HL-60 (cell line): Measurements from ENCODE around the gene ATP8A2.

Source experiments
- CTCF ChIP-seq: IDR thresholded peaks from one replicate; pipeline ENCODE4 v1.5.1; 2011; ENCODE audit warnings: low read length, control low read depth, inconsistent platforms; ENCODE audit not compliant: insufficient read depth
- GABPA ChIP-seq: IDR thresholded peaks from 2 replicates; pipeline ENCODE4 v1.6.1; 2012; ENCODE audit warnings: low read depth
- POLR2AphosphoS5 ChIP-seq: IDR thresholded peaks from 2 replicates; pipeline ENCODE4 v1.6.1; 2012; ENCODE audit warnings: low read depth
- SPI1 ChIP-seq: IDR thresholded peaks from 2 replicates; pipeline ENCODE4 v1.6.1; 2012; ENCODE audit warnings: low read depth, mild to moderate bottlenecking, borderline replicate concordance
- TF ChIP-seq, protein P1 (sequence below): IDR thresholded peaks from 2 replicates; pipeline ENCODE4 v1.6.1; 2012; ENCODE audit warnings: low read depth; ENCODE audit not compliant: insufficient replicate concordance

DNA sequence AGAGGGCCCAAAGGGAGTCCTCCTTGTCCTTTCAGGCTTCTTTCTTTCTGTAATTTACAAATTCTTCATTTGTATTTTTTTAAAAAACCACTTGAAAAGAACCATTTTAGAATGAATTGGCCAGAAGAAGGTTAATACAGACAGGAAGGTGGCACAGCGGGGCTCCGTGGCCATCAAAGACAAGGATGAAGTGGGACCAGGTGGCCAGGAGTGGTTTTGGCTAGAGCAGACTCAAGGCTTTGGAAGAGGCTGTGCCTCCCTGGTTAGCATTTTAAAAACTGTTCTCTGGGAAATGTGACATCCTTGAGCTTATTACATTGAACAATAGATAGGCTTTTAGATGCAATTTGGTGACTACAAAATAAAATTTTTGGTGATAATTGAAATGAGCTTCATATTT, 48.4 kb downstream of the ATP8A2 start:
- TF ChIP-seq CTCF, result no peak
- TF ChIP-seq, protein P1, sequence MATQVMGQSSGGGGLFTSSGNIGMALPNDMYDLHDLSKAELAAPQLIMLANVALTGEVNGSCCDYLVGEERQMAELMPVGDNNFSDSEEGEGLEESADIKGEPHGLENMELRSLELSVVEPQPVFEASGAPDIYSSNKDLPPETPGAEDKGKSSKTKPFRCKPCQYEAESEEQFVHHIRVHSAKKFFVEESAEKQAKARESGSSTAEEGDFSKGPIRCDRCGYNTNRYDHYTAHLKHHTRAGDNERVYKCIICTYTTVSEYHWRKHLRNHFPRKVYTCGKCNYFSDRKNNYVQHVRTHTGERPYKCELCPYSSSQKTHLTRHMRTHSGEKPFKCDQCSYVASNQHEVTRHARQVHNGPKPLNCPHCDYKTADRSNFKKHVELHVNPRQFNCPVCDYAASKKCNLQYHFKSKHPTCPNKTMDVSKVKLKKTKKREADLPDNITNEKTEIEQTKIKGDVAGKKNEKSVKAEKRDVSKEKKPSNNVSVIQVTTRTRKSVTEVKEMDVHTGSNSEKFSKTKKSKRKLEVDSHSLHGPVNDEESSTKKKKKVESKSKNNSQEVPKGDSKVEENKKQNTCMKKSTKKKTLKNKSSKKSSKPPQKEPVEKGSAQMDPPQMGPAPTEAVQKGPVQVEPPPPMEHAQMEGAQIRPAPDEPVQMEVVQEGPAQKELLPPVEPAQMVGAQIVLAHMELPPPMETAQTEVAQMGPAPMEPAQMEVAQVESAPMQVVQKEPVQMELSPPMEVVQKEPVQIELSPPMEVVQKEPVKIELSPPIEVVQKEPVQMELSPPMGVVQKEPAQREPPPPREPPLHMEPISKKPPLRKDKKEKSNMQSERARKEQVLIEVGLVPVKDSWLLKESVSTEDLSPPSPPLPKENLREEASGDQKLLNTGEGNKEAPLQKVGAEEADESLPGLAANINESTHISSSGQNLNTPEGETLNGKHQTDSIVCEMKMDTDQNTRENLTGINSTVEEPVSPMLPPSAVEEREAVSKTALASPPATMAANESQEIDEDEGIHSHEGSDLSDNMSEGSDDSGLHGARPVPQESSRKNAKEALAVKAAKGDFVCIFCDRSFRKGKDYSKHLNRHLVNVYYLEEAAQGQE, result no peak
- no peak for TF ChIP-seq POLR2AphosphoS5
- TF ChIP-seq SPI1, result no peak
- no peak for TF ChIP-seq GABPA
